ENCODE results near the gene MARCHF9.
"Not testable (repeated sequence)": the region's sequence is repeated elsewhere in the genome, so short reads cannot be mapped to it uniquely, and the experiment has no call there.

DNA sequence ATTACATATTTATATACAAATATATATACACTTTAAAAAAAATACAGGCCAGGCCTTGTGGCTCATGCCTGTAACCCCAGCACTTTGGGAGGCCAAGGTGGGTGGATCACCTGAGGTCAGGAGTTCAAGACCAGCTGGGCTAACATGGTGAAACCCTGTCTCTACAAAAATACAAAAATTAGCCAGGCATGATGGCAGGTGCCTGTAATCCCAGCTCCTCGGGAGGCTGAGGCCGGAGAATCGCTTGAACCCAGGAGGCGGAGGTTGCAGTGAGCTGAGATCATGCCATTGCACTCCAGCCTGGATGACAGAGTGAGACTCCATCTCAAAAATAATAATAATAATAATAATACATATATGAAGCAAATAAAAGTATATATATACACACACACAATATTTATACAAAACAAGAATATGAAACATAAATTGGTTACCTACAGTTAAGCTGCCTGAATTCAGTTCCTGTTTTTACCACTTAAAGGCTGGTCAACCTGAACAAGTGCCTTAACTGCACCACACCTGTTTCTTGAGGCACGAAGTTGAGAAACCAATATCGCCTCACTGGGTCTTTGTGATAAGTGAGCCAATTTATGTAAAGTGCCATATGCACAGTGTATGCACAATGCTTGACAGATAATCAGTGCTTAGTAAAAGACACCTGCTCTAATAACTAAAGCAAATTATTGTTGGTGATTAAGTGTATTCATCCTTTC is 39.7 kb upstream of the MARCHF9 start:
- not testable (repeated sequence) for TF ChIP-seq CTCF, POLR2A (IDR thresholded peaks at IDR 0.05)
